K562 (cell line): ENCODE data around the gene SLC5A2. TPM values are rescaled to one million over a fixed set of nuclear protein-coding genes. Genes with fewer than 3 reads are reported as not detected.

Experiments
- ATAC-seq: fragments of 200-7000 bp; cut with Tn5 transposase; 3 replicates; pipeline ENCODE4 v1.9.1; 2020; ENCODE audit warnings: moderate library complexity
- BruUV-seq: library from RNA; stranded (reverse); fragments of 400-500 nt; replicated peaks from 2 replicates; lab custom pipeline; 2021; lab: Mats Ljungman, UMichigan
- CTCF ChIA-PET: fragments of 300-600 bp; formaldehyde crosslinking; extraction: SDS; loops from one replicate; lab custom pipeline; 2021; ENCODE audit warnings: low intra/inter-chr PET ratio; lab: Yijun Ruan, JAX
- POLR2A ChIA-PET: fragments of 300-600, 350-650 bp; sonication (Branson Sonifier 250); formaldehyde crosslinking; extraction: SDS; loops from one replicate; lab custom pipeline; 2021; ENCODE audit warnings: antibody characterized with exemption, inconsistent platforms; lab: Yijun Ruan, JAX
- DNase-seq, 4 experiments: peaks; one replicate each; pipeline versions ENCODE4 v3.0.0 to v3.0.0-alpha.2; 2011 to 2018; ENCODE audit warnings: low spot score in 3 of 4, mixed read lengths in 3 of 4; ENCODE audit errors: extremely low read depth in 1 of 4
- FAIRE-seq: peaks from 2 replicates; lab custom pipeline; 2011; peaks lifted over from hg19 to GRCh38; lab: Jason Lieb, UNC
- H2AFZ ChIP-seq: 2 replicates; pipeline ENCODE4 v1.6.0; 2011; ENCODE audit warnings: low read depth, low read length, control low read depth, inconsistent platforms
- H3K27ac ChIP-seq: fragments of 200-600 bp; 3 replicates; pipeline ENCODE4 v1.8.0; 2011; ENCODE audit warnings: low read depth, mild to moderate bottlenecking, control low read depth, inconsistent platforms, low read length, moderate library complexity, mixed read lengths; ENCODE audit errors: extremely low read depth
- H3K27me3 ChIP-seq, 2 experiments: fragments of 300-600 bp in 1 of 2; 2 replicates in 1 of 2; 3 replicates in 1 of 2; pipeline versions ENCODE4 v1.6.0 to v1.8.0; 2011; ENCODE audit warnings: inconsistent platforms in 2 of 2, low read length in 2 of 2, mild to moderate bottlenecking in 1 of 2, mixed read lengths in 1 of 2, moderate library complexity in 1 of 2; ENCODE audit not compliant: control insufficient read depth in 2 of 2, insufficient read depth in 2 of 2
- H3K36me3 ChIP-seq: fragments of 300-600 bp; 3 replicates; pipeline ENCODE4 v1.8.0; 2011; ENCODE audit warnings: mild to moderate bottlenecking, low read length, inconsistent platforms; ENCODE audit not compliant: control insufficient read depth, insufficient read depth
- H3K4me1 ChIP-seq, 2 experiments: fragments of 200-600 bp in 1 of 2; replicated peaks in 1 of 2; 2 replicates in 1 of 2; 3 replicates in 1 of 2; pipeline versions ENCODE4 v1.5.1 to v1.8.0; 2011; ENCODE audit warnings: inconsistent platforms in 2 of 2, low read length in 2 of 2, mild to moderate bottlenecking in 1 of 2, mixed read lengths in 1 of 2, moderate library complexity in 1 of 2; ENCODE audit not compliant: control insufficient read depth in 2 of 2, insufficient read depth in 2 of 2
- H3K4me2 ChIP-seq: 2 replicates; pipeline ENCODE4 v1.6.1; 2011; ENCODE audit warnings: low read length, control low read depth, inconsistent platforms, mixed read lengths; ENCODE audit not compliant: insufficient read depth
- H3K4me3 ChIP-seq: fragments of 200-600 bp; sonication (generic), shearing (Covaris generic); 2 replicates; pipeline ENCODE4 v1.5.1; 2016; ENCODE audit warnings: control low read depth, inconsistent platforms
- H3K79me2 ChIP-seq: fragments of 200-600 bp; 3 replicates; pipeline ENCODE4 v1.8.0; 2011; ENCODE audit warnings: low read length, inconsistent platforms; ENCODE audit not compliant: control insufficient read depth, insufficient read depth
- H3K9ac ChIP-seq, 2 experiments: 2 replicates each; pipeline versions ENCODE4 v1.6.0 to v1.6.1; 2011; ENCODE audit warnings: low read depth in 2 of 2, low read length in 2 of 2, control low read depth in 1 of 2, inconsistent platforms in 1 of 2, mild to moderate bottlenecking in 1 of 2, mixed read lengths in 1 of 2; ENCODE audit not compliant: insufficient read depth in 1 of 2
- H3K9me1 ChIP-seq: one replicate; pipeline ENCODE4 v1.6.0; 2011; ENCODE audit warnings: inconsistent platforms, mild to moderate bottlenecking, low read length, moderate library complexity; ENCODE audit not compliant: control insufficient read depth, insufficient read depth
- H3K9me3 ChIP-seq: replicated peaks from 2 replicates; pipeline ENCODE4 v1.5.1; 2011; ENCODE audit warnings: low read depth, low read length, inconsistent platforms; ENCODE audit not compliant: control insufficient read depth, insufficient read depth
- H4K20me1 ChIP-seq: replicated peaks from 2 replicates; pipeline ENCODE4 v1.6.1; 2011; ENCODE audit warnings: low read length, inconsistent platforms, mixed read lengths; ENCODE audit not compliant: control insufficient read depth, insufficient read depth
- CLOCK ChIP-seq: fragments of 250-450 bp; sonication (Bioruptor Pico); IDR thresholded peaks from 2 replicates; pipeline ENCODE4 v1.4.0; 2020; ENCODE audit warnings: mild to moderate bottlenecking, moderate library complexity, borderline replicate concordance
- FOXJ2 ChIP-seq: fragments of 200-800 bp; sonication (Bioruptor generic); IDR thresholded peaks from 2 replicates; pipeline ENCODE4 v1.6.1; 2016; ENCODE audit warnings: missing genetic modification characterization, missing compliant biosample characterization
- PCBP2 ChIP-seq: fragments of 200-400 bp; formaldehyde crosslinking; IDR thresholded peaks from 2 replicates; pipeline ENCODE4 v1.6.1; 2018; ENCODE audit warnings: low read length, low read depth, mild to moderate bottlenecking, moderate library complexity; ENCODE audit not compliant: poor library complexity, severe bottlenecking
- POLR2A ChIP-seq: fragments of 450-650 bp; conservative IDR thresholded peaks from 2 replicates; pipeline ENCODE4 v1.6.1; 2016
- POLR2AphosphoS2 ChIP-seq: IDR thresholded peaks from 2 replicates; pipeline ENCODE4 v1.6.1; 2012; ENCODE audit warnings: low read length, improper control_type of control experiment
- ZNF778 ChIP-seq: fragments of 450-650 bp; formaldehyde crosslinking; IDR thresholded peaks from 2 replicates; pipeline ENCODE4 v1.4.0; 2020; ENCODE audit warnings: mild to moderate bottlenecking, moderate library complexity
- WGBS: fragments of 100-300 bp; shearing (Covaris generic); methylation state at CpG from one replicate; pipeline ENCODE4 v1.1.6; 2016; ENCODE audit warnings: low coverage, mixed read lengths; ENCODE audit not compliant: insufficient coverage; ENCODE audit errors: missing lambda C conversion rate; 5-methylcytosine and 5-hydroxymethylcytosine counted together
- in situ Hi-C: fragments of 300-500 bp; cut with MboI; formaldehyde crosslinking; loops from 4 replicates; pipeline ENCODE4 v1.15.0; 2018; ENCODE audit warnings: inconsistent platforms, mixed read lengths
- intact Hi-C: fragments of 100-400 bp; cut with micrococcal nuclease; formaldehyde crosslinking; loops from 2 replicates; pipeline ENCODE4 v1.14.2; 2022
- polyA plus RNA-seq, 8 experiments: library from polyadenylated mRNA; depleted of rRNA in 4 of 8; stranded (reverse) in 5 of 8; unstranded in 3 of 8; fragments of >200 nt; fragmentation: Nextera tagmentation in 2 of 8; fragmentation: Illumina TruSeq in 1 of 8; extraction: Ambion mirVana in 2 of 8; extraction: Trizol in 1 of 8; gene quantifications; 2 replicates each; pipeline versions ENCODE4 v1.2.1 to v1.2.3, GENCODE V29; 2011 to 2014; ENCODE audit warnings: inconsistent platforms in 1 of 8, missing spikeins in 1 of 8
- total RNA-seq, 7 experiments: library from RNA; depleted of rRNA in 6 of 7; stranded (reverse); fragments of >200 nt in 6 of 7; fragmentation: Illumina TruSeq in 2 of 7; extraction: Trizol in 2 of 7; gene quantifications; 2 replicates each; pipeline versions ENCODE4 v1.2.1 to v1.2.3, GENCODE V29; 2011 to 2021; ENCODE audit warnings: low replicate concordance in 1 of 7

The SLC5A2 gene
- total and polyA plus RNA-seq, 9 of the 15 experiments (the other 6 are each of a cell fraction or from before 2014, with no cell fraction given), result 0.07 to 2.7 (median 2.2) TPM; not detected in 6

- POLR2A ChIA-PET, result interaction anchor here (0.6 to 4.3 kb wide), 4 partner anchors 8 to 18 kb away, joined by 3 to 20 read pairs (median 8); partner anchors contain the start of gene RUSF1
- Histone ChIP-seq H2AFZ (no peak overlapping the region), H3K9me3 (no peaks in the 10 kb centered on the region), H3K27ac (no peak overlapping the region), H3K9me1 (no peaks in the 10 kb centered on the region), H3K4me1 (peaks cover 5 to 14% of the 10 kb centered on the region in 2 experiments; a peak in 3 of 5 replicates), H3K4me2 (no peak overlapping the region), H3K4me3 (no peak overlapping the region), H3K79me2 (no peaks in the 10 kb centered on the region), H3K9ac (no peak overlapping the region), H4K20me1 (no peaks in the 10 kb centered on the region), H3K36me3 (peaks cover 33% of the 10 kb centered on the region; the same call in 2 of the 3 replicates), H3K27me3 (no peaks in the 10 kb centered on the region)
- no peak for ATAC-seq
- intact Hi-C loops (no loop called here), in situ Hi-C loops (no loop called here)
- no peak for FAIRE-seq
- no peak for DNase-seq
- 0 out of 2 replicates have a peak, but pooled peaks have one; percentile 36 for TF ChIP-seq POLR2A
- no peak for TF ChIP-seq FOXJ2 (tag)
- peak; percentile 56; the same call in 1 of the 2 replicates for TF ChIP-seq POLR2AphosphoS2
- no peak for TF ChIP-seq ZNF778 (CRISPR knock-in tag)
- TF ChIP-seq CLOCK (CRISPR knock-in tag), result no peak
- TF ChIP-seq PCBP2, result no peak
- CTCF ChIA-PET, result no interaction called here
- no TSS peak for BruUV-seq
- WGBS, result 98% methylated on average over 7 of the region's 7 CpGs
Observed at GRCh38 chr16:31489298-31489564, 6.3 kb downstream of the SLC5A2 start.
